Astrocyte of the cerebellum (primary cell): ENCODE data around the gene PYGM.
A peak's percentile ranks its signal among the peaks of the same experiment; 100 is the strongest.

Experiments
- DNase-seq: peaks from one replicate; pipeline ENCODE4 v3.0.0-alpha.2; 2011; ENCODE audit warnings: low read depth
- H3K4me3 ChIP-seq: 2 replicates; pipeline ENCODE4 v1.5.1; 2011; ENCODE audit warnings: mild to moderate bottlenecking, low read depth, low read length, moderate library complexity
- in situ Hi-C: cut with HindIII; loops from 2 replicates; pipeline ENCODE4 v1.10.0; 2017; ENCODE audit warnings: low sequenced_read_pairs
- TF ChIP-seq, protein P1 (sequence below): IDR thresholded peaks from 2 replicates; pipeline ENCODE4 v1.5.1; 2012; ENCODE audit warnings: low read length, low read depth, moderate library complexity, mild to moderate bottlenecking; ENCODE audit errors: missing control alignments

PYGM gene

DNA sequence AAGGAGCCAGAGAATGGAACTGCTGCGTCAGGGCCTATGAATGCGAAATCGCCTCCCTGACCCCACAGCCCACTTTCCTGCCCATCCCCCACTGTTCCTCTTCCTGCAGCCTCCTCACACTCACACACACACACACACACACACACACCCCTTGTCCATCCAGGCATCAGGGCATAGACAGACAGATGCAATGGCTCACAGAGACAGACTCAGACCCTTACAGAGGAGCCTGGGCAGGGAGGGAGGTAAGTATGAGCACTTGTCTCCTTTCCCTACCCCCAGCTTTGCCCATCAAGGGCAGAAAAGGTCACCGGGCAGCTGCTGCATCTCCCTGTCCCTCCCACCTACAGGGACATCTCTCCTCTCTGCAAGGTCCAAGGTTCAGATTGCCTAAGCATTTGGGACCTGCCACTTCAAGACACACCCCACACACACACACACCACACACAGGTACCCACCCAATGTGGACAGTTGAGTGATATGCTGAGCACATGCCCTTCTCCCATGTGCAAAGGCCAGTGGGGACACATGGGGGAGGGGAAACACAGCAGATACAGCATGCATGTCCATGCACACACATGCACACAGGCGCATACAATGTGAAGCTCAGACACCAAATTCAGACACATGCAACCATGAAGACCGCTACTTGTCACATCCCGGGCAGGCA is 34.8 kb downstream of the PYGM start:
- in situ Hi-C loops, result no loop called here

DNA sequence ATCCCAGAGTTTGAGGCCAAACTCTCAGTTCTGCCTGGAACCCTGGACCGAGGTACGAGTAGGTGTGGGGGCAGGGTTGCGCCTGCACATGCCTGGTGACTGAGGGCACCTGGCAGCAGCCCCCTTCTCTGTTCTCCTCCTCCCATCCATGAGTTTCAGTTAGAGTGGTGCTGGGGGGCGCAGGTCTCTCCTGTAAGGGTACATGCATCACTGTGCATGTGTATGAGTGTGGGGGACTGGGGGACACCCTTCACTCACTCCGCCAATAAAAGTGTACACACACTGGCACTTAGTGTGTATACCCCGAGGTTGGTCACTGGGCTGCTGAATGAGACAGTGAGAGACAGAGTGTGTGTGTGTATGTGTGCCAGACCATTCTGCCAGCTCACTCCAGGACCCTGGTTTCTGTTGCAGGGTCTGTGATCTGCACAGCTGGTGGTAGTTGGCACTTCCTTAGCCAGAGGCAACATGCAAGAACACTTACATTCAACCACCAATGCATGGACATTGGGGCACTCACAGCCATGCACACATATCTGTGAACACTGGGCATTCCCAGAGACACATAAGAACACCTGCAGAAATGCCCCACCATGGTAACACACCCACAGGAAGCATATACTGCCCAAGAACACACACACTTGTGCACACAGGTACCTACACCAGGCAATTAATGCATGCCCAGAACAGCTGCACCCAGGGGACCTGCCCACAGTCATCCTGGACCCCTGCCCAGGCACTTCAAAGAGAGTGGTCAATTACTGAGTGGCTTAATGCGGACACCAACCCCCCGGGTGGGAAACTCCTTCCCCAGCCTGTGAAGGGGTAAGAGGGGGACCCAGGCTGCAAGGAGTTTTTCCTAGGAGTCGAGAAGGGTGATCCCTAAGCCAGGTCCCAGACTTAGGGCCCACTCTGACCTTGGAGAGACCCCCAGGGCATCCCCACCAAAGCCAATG is 35.6 kb downstream of the PYGM start:
- in situ Hi-C loops, result no loop called here
- TF ChIP-seq, protein P1, sequence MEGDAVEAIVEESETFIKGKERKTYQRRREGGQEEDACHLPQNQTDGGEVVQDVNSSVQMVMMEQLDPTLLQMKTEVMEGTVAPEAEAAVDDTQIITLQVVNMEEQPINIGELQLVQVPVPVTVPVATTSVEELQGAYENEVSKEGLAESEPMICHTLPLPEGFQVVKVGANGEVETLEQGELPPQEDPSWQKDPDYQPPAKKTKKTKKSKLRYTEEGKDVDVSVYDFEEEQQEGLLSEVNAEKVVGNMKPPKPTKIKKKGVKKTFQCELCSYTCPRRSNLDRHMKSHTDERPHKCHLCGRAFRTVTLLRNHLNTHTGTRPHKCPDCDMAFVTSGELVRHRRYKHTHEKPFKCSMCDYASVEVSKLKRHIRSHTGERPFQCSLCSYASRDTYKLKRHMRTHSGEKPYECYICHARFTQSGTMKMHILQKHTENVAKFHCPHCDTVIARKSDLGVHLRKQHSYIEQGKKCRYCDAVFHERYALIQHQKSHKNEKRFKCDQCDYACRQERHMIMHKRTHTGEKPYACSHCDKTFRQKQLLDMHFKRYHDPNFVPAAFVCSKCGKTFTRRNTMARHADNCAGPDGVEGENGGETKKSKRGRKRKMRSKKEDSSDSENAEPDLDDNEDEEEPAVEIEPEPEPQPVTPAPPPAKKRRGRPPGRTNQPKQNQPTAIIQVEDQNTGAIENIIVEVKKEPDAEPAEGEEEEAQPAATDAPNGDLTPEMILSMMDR, result no peak
- no peak overlapping the region for H3K4me3 ChIP-seq
- DNase-seq, result no peak

More for the DNA sequence above, 34.8 kb downstream of the PYGM start:
- no peak overlapping the region for H3K4me3 ChIP-seq
- TF ChIP-seq, protein P1, result no peak
- no peak for DNase-seq

DNA sequence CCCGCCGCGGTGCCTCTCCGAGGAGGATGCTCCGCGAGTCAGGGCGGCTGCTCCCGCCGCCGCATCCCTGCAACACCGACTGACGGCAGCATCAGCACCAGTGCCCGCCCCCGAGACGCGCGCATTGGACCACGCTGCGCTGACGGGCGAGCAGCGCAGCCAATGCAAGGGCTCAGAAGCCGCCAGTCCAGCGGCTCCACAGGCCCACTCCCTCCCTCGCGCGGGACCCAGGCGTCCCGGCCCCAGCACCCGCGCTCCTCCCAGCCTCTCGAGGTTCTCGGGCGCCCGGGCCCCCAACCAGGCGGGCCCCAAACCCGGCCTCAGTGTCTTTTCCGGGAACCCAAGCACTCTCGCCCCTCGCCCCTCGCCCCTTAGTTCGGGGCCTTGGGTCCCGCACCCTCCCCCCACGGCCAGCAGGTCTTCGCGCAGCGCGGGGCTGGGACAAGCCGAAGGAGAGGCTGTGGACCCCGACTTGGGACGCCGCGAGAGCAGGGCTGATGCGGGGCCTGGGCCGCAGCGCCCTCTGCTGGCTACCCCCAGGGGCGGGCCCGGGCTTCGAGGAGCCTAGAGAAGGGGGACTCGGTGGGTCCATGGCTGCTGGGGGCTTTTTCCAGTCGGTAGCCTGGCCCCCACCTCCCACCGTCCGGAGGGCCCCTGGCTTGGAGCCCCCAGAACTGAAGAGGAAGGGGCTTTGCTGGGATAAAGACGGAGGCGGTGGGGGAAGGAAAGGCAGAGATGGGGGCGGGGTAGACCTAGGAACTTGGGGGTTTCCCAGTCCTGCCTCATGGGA is 36.5 kb downstream of the PYGM start, which contains the start of gene NRXN2:
TSS of gene NRXN2 (minus strand) at position 81 of the 790 bp plus-strand sequence. CDS start 9,498 bp downstream, outside the sequence.
- H3K4me3 ChIP-seq, result peak within 1 kb of the TSS; percentile 60
- peak; percentile 23 for DNase-seq
- in situ Hi-C loops, result no loop called here
- TF ChIP-seq, protein P1, result peak; percentile 96

DNA sequence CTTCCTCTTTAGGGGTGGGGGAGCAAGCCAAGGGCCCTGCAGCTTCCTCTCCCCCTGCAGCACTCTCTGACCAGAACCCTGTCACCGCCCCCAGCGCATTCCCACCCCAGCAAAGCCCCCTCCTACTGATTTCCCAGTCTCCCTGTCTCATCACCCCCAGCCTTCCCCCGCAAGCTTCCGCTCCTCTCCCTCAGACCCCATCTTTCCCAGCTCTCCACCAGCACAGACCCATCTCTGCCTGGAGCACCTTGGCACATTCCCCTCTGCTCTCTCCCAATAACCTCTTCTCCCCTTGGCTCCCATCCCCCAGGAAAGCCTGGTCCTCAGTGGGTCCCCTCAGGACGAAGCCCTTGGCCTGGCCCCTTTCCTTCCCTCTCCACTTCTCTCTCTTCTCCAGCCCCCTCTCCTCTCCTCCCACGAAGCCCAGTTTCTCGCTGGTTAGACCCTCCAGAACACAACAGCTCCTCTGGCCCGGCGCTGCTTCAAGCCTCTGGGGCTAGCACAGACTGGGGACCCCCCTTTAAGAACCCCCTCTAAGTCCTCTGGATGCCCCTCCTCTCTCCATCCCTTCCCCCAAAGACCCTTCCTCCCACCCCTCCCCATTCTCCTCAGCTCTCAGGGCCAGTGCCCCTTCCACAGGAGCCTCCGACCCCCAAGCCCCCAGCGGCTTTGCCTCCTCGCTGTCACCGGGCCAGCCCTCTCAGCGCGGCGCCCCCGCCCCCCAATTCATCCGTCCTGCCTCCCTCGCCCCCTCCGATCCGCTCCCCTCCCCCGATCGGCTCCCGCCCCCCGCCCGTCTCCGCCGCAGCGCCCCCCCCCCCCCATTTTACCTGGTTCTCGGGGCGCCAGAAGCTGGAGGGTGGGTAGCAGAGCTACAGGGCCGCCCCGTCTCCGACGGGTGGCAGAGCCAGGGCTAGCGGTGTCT is 37.4 kb downstream of the PYGM start:
- H3K4me3 ChIP-seq, result no peak overlapping the region
- DNase-seq, result no peak
- TF ChIP-seq, protein P1, result no peak
- in situ Hi-C loops, result no loop called here

DNA sequence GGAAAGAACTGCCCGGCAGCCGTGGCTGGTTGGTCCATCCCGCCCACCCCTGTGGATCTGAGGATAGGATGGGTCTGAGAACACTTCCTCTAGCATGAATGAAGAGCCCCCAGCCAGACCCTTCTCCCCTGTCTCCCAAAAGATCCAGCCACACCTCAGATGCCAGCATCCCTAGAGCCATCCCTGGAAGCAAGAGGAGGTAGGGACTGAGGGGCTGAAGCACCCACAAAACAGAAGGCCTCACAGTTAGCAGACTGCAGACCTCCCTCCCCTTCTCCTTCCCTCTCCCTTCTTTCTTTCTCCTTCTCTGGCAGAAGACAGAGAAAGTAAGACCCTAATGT is 38.4 kb downstream of the PYGM start:
- TF ChIP-seq, protein P1, result no peak
- in situ Hi-C loops, result no loop called here
- no peak for DNase-seq
- H3K4me3 ChIP-seq, result no peak overlapping the region
